CD4-positive, alpha-beta T cell treated with Interleukin-1 beta for 1 hour (primary cell): ENCODE results near the gene TRIP4.
A peak's percentile ranks its signal among the peaks of the same experiment; 100 is the strongest.
"Not testable (repeated sequence)": the region's sequence is repeated elsewhere in the genome, so short reads cannot be mapped to it uniquely, and the experiment has no call there.

Experiments
- DNase-seq, 2 donors: peaks; one replicate each; pipeline ENCODE4 v3.0.0-alpha.2; 2020 to 2022

The TRIP4 gene

DNA sequence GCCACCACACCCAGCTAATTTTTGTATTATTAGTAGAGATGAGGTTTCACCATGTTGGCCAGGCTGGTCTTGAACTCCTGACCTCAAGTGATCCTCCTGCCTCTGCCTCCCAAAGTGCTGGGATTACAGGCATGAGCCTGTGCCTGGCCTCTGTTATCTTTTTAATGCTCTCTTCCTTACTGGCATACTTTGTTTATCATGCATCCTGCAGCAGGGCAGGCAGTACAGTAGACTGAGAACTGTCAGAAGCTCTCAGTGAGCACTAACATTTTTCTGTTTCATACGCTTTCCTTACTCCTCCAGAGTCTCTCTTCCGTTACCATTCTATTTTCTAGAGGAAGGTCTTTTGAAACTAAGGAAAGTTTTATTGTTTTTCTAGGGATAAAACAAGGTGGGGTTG lies 108.3 kb downstream of the TRIP4 start:
- not testable (repeated sequence) for DNase-seq

DNA sequence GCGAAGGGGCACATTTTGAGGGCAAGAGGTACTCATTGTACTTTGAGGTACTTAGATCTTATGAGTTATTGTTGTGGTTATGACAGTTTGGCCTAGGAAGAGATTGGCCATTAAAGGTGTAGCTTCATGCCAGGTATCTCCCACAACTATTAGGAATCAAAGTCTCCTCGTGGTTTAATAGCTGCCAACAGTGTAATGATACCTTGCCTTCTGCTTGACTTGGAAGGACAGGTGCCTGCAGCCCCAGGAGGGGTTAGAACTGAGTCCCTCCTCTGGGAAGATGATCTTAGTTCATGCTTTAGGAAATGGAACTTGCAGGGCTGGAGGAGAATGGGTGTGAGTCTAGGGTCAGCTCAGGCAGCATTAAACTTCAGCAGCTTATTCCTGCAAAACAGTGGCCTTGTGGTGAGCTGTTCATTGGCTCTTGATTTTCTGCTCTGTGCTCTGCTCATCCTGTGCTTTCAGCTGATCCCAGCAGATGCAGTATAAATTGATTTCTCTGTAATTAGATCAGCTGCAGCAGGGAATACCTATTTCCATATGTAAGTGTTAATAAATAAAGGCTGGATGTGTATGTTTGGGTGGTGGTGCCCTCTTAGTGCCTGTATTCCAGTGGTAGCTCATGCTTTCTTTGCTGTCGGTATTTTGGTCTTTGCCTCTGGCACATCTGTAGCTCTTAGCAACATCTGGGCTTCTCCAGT lies 113.2 kb downstream of the TRIP4 start:
- no peak for DNase-seq

- DNase-seq: no peak
Observed at GRCh38 chr15:64501396-64501715, 113.7 kb downstream of the TRIP4 start.

DNA sequence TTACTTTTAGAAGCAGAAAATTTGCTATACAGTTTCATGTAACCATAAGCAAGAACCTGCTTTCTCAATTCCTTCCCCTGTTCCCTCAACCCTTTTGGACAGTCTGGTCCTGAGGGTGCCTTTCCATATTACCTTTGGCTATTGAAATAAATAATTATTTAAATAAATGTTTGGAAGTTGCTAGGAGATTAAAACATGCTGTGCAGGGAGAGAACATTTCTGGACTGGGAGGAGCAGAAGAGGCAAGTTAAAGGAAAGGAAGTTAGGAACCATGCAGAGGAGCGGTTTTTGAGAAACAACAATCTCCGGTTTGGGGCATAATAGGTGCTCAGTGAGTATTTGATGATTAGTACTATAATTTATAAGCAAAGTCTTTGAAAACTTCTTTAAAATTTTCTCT lies 114.5 kb downstream of the TRIP4 start:
- DNase-seq: no peak

- no peak for DNase-seq
Observed at GRCh38 chr15:64502551-64502950, 114.9 kb downstream of the TRIP4 start.

GRCh38 chr15:64503197-64503596 lies 115.6 kb downstream of the TRIP4 start:
- peak in 1 of 2 donors; percentile 4 for DNase-seq

- DNase-seq: peak in 1 of 2 donors; percentile 20
Observed at GRCh38 chr15:64503640-64504039, 116.0 kb downstream of the TRIP4 start.
